ENCODE measurements around the gene MRPL2. TPM values are rescaled to one million over a fixed set of nuclear protein-coding genes. Genes with fewer than 3 reads are reported as not detected.

MRPL2 gene
- total RNA-seq, result 32.8 and 50.3 TPM in 2 replicates

GRCh38 chr6:43059168-43060033 is at the start of gene MRPL2, which contains the start of gene KLC4:
Gene MRPL2, minus strand, starts transcription at chr6:43059434. Its CDS starts 53 bp downstream, at chr6:43059381.
Gene KLC4, plus strand, starts transcription at chr6:43059631. Its CDS starts 1,705 bp downstream, at chr6:43061336.
- peaks cover 8% of the 10 kb centered on the region for H3K36me3 ChIP-seq (ENCODE audit: control insufficient read depth, insufficient read depth, low read length)

GRCh38 chr6:43107344-43108062 is 48.3 kb upstream of the MRPL2 start:
- no peak for TF ChIP-seq CTCF (IDR thresholded peaks at IDR 0.05; ENCODE audit: insufficient read depth, low read length, severe bottlenecking)
- Histone ChIP-seq H3K27me3 (ENCODE audit: control insufficient read depth, insufficient read depth, low read length) (no peaks in the 10 kb centered on the region), H3K36me3 (ENCODE audit: control insufficient read depth, insufficient read depth, low read length) (no peaks in the 10 kb centered on the region), H3K4me3 (ENCODE audit: low read depth, low read length) (no peak overlapping the region)
- DNase-seq (ENCODE audit: low read depth) (no peak), FAIRE-seq (no peak)

More at GRCh38 chr6:43059168-43060033, at the start of gene MRPL2, which contains the start of gene KLC4:
- no peaks in the 10 kb centered on the region for H3K27me3 ChIP-seq (ENCODE audit: control insufficient read depth, insufficient read depth, low read length)
- FAIRE-seq, result no peak
- TF ChIP-seq CTCF (IDR thresholded peaks at IDR 0.05; ENCODE audit: insufficient read depth, low read length, severe bottlenecking), result no peak
- peak; percentile 96 for DNase-seq (ENCODE audit: low read depth)
- peak within 1 kb of the TSS; percentile 97 for H3K4me3 ChIP-seq (ENCODE audit: low read depth, low read length)

- no peak overlapping the region for H3K4me3 ChIP-seq (ENCODE audit: low read depth, low read length)
- H3K27me3 ChIP-seq (ENCODE audit: control insufficient read depth, insufficient read depth, low read length), result no peaks in the 10 kb centered on the region
- DNase-seq (ENCODE audit: low read depth), result no peak
- H3K36me3 ChIP-seq (ENCODE audit: control insufficient read depth, insufficient read depth, low read length), result no peaks in the 10 kb centered on the region
- FAIRE-seq, result no peak
- TF ChIP-seq CTCF (IDR thresholded peaks at IDR 0.05; ENCODE audit: insufficient read depth, low read length, severe bottlenecking), result no peak
These were observed 46.4 kb upstream of the MRPL2 start for GRCh38 chr6:43105538-43106222.

GRCh38 chr6:43103253-43103876 is 44.1 kb upstream of the MRPL2 start:
- Histone ChIP-seq H3K4me3 (ENCODE audit: low read depth, low read length) (no peak overlapping the region), H3K27me3 (ENCODE audit: control insufficient read depth, insufficient read depth, low read length) (no peaks in the 10 kb centered on the region), H3K36me3 (ENCODE audit: control insufficient read depth, insufficient read depth, low read length) (no peaks in the 10 kb centered on the region)
- FAIRE-seq (no peak), DNase-seq (ENCODE audit: low read depth) (no peak)
- no peak for TF ChIP-seq CTCF (IDR thresholded peaks at IDR 0.05; ENCODE audit: insufficient read depth, low read length, severe bottlenecking)

GRCh38 chr6:43101497-43101896 is 42.3 kb upstream of the MRPL2 start:
- DNase-seq (ENCODE audit: low read depth) (no peak), FAIRE-seq (no peak)
- no peaks in the 10 kb centered on the region for H3K27me3 ChIP-seq (ENCODE audit: control insufficient read depth, insufficient read depth, low read length)
- no peaks in the 10 kb centered on the region for H3K36me3 ChIP-seq (ENCODE audit: control insufficient read depth, insufficient read depth, low read length)
- no peak for TF ChIP-seq CTCF (IDR thresholded peaks at IDR 0.05; ENCODE audit: insufficient read depth, low read length, severe bottlenecking)
- H3K4me3 ChIP-seq (ENCODE audit: low read depth, low read length), result no peak overlapping the region
